HL-60/S4 treated with retinoic acid at 250 ng/mL for 4 days and 3 days (cell line): ENCODE data around the gene TMEM175.

Experiments
- in situ Hi-C: fragments of 300-500 bp; cut with MboI; formaldehyde crosslinking; loops from 2 replicates; pipeline ENCODE4 v1.7.0; 2022; ENCODE audit warnings: low sequenced_read_pairs

TMEM175 gene

GRCh38 chr4:898869-899555, 33.2 kb upstream of the TMEM175 start:
- in situ Hi-C loops, result no loop called here

GRCh38 chr4:899556-899906, 32.7 kb upstream of the TMEM175 start:
- in situ Hi-C loops, result no loop called here

- in situ Hi-C loops, result no loop called here
Measured at GRCh38 chr4:900073-900472, 32.2 kb upstream of the TMEM175 start.

GRCh38 chr4:900721-901120, 31.5 kb upstream of the TMEM175 start:
- in situ Hi-C loops, result no loop called here

GRCh38 chr4:901192-901910, 30.9 kb upstream of the TMEM175 start:
- in situ Hi-C loops, result no loop called here

GRCh38 chr4:903066-904046, 28.9 kb upstream of the TMEM175 start:
- in situ Hi-C loops, result no loop called here

GRCh38 chr4:905485-906338, 26.5 kb upstream of the TMEM175 start:
- in situ Hi-C loops, result no loop called here

GRCh38 chr4:906339-907102, 25.7 kb upstream of the TMEM175 start:
- in situ Hi-C loops, result no loop called here

GRCh38 chr4:907103-907400, 25.2 kb upstream of the TMEM175 start:
- in situ Hi-C loops, result no loop called here

- in situ Hi-C loops, result no loop called here
Measured at GRCh38 chr4:907691-908425, 24.4 kb upstream of the TMEM175 start.

GRCh38 chr4:909131-909571, 23.1 kb upstream of the TMEM175 start:
- in situ Hi-C loops, result no loop called here

- in situ Hi-C loops, result no loop called here
Measured at GRCh38 chr4:909821-910220, 22.4 kb upstream of the TMEM175 start.

- in situ Hi-C loops, result no loop called here
Measured at GRCh38 chr4:910366-911091, 21.7 kb upstream of the TMEM175 start.

- in situ Hi-C loops, result no loop called here
Measured at GRCh38 chr4:911221-911751, 21.0 kb upstream of the TMEM175 start.

GRCh38 chr4:911871-912490, 20.3 kb upstream of the TMEM175 start:
- in situ Hi-C loops, result no loop called here

- in situ Hi-C loops, result no loop called here
Measured at GRCh38 chr4:912548-913279, 19.5 kb upstream of the TMEM175 start.

GRCh38 chr4:913280-913618, 19.0 kb upstream of the TMEM175 start:
- in situ Hi-C loops, result no loop called here
